Testis (tissue), 2 donors: Measurements from ENCODE around the gene KCNT2.

Source experiments
- CTCF ChIP-seq, 3 experiments: fragments of 450-650 bp in 2 of 3; fragments of 200-600 bp in 1 of 3; sonication (generic) in 1 of 3; IDR thresholded peaks; one replicate each; pipeline ENCODE4 v1.5.1; 2016 to 2019; ENCODE audit warnings: antibody characterized with exemption in 3 of 3, mild to moderate bottlenecking in 2 of 3, moderate library complexity in 1 of 3
- POLR2A ChIP-seq: fragments of 450-650 bp; IDR thresholded peaks from one replicate; pipeline ENCODE4 v1.6.1; 2017; ENCODE audit warnings: antibody characterized with exemption, mild to moderate bottlenecking, moderate library complexity

GRCh38 chr1:196207612-196208217 is 400.5 kb downstream of the KCNT2 start:
- TF ChIP-seq CTCF (IDR thresholded peaks at IDR 0.05) (no peak), POLR2A (no peak)
